Heart left ventricle (tissue), 13 donors: Measurements from ENCODE around the gene ACOXL.

Experiments
- POLR2A ChIP-seq, 2 donors: fragments of 450-650 bp; IDR thresholded peaks; one replicate each; pipeline ENCODE4 v1.6.1; 2017; ENCODE audit warnings: antibody characterized with exemption in 2 of 2, mild to moderate bottlenecking in 2 of 2, moderate library complexity in 2 of 2
- TF ChIP-seq, protein P1 (sequence below), 12 donors: fragments of 200-600 bp; sonication (generic) in 4 of 12; IDR thresholded peaks; one replicate each; pipeline versions ENCODE4 v1.5.0 to v1.8.0; 2018 to 2022; ENCODE audit warnings: antibody characterized with exemption in 12 of 12, mild to moderate bottlenecking in 5 of 12
- donor health status: ischemic (EF 13 %, LVEDD 7.1; RV severe dilation, severe dysfunction).
- donor health status: DM: no; HTN: yes; CAD: no.
- donor health status: DM: no; HTN: no; CAD: no.
- donor health status: ischemic (EF 25% LVEDD 6.9; RV normal size, moderate dysfunction).
- donor health status: ischemic (EF 25% LVEDD 5.7; RV mildly dilated, moderate dysfunction).
- donor health status: ischemic (EF 35%, LVEDD 5.7; RV mildly dilated, moderate dysfunction).
- donor health status: nonischemic (EF 11% LVEDD 7.7; RV severe dilation, severe dysfunction).
- donor health status: DM: yes; HTN: yes; CAD: no.
- donor health status: PGD.
- donor health status: ischemic (EF 29% LVEDD 5.4; RV normal size, mild dysfunction).
- donor health status: nonischemic (EF 23%, LVEDD 6.1; RV moderate dilation, normal function).

DNA sequence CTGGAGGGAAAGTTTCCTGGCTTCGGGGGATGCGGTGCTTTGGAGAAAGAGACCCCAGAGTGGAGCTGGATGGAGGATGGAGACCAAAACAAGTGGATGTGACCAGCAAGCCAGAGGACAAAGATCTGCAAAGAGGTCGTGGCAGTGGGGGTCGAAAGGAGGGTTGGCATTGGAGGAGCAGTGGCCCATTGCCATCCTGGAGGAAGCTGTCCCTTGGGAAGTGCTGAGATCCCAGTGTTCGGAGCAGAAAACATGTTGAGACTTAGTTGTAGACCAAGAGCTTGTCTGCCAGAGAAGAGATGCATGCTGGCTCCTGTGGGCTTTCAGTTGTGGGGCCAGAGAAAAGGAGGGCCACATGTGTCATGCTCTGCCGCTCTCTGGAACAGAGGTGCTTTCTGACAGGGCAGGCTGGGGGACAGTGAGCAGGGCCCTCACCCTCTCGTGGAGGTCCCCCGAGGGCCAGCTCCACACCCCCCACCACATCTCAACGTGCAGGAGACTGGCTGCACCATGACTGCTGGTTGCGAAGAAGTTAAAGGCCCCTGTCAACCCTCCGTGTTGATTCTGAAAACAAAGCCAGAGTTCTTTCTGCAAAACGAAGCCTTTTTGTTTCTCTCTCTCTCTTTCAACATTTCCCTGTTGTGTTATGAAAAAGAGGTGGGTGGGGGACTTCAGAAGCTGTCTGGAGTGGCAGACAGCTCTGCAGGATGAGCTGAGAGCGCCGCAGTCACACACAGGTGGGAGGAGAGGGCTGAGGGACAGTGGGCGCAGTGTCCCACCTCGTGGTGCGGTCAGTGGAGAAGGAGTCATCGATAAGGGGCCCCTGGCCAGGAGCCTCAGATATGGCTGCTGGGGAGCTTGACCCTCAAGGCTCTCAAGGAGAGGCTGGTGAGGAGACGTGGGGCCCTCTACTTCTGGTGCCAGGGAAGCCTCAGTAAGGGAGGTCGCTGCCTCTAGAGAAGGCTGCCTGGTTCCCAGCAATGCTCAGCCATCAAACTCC, 310.7 kb downstream of the ACOXL start:
- no peak for TF ChIP-seq POLR2A (IDR thresholded peaks at IDR 0.05)
- TF ChIP-seq, protein P1, sequence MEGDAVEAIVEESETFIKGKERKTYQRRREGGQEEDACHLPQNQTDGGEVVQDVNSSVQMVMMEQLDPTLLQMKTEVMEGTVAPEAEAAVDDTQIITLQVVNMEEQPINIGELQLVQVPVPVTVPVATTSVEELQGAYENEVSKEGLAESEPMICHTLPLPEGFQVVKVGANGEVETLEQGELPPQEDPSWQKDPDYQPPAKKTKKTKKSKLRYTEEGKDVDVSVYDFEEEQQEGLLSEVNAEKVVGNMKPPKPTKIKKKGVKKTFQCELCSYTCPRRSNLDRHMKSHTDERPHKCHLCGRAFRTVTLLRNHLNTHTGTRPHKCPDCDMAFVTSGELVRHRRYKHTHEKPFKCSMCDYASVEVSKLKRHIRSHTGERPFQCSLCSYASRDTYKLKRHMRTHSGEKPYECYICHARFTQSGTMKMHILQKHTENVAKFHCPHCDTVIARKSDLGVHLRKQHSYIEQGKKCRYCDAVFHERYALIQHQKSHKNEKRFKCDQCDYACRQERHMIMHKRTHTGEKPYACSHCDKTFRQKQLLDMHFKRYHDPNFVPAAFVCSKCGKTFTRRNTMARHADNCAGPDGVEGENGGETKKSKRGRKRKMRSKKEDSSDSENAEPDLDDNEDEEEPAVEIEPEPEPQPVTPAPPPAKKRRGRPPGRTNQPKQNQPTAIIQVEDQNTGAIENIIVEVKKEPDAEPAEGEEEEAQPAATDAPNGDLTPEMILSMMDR (IDR thresholded peaks at IDR 0.05) = no peak
